Stimulated activated CD4-positive, alpha-beta T cell treated with anti-CD3 and anti-CD28 coated beads, Interleukin-1b, Interleukin-23, amount 100 ng/mL, for 4 hours (primary cell): ENCODE data around the gene SNX19.
A peak's percentile ranks its signal among the peaks of the same experiment; 100 is the strongest.

Experiments
- DNase-seq, 2 donors: peaks; one replicate each; pipeline ENCODE4 v3.0.0-alpha.2; 2020; ENCODE audit warnings: low read depth in 2 of 2

SNX19 gene

DNA sequence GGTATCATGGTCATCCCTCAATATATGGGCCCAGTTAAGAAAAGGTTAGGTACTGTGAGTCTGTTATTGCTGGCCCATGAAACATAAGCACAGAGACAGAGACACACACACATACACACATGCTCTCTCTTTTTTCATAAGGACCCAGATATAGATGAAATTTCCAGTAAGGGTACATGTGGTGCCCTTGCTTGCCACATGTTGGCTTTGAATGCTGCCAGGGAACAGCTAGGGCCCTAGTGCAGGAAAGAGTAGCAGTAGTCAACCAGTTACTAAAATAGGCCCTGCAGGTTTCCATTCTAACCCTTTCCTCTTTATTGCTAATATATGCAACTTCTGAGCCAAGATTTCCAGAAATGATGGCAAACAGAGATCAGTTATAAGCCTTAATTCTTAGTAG is 9.1 kb downstream of the SNX19 start:
- DNase-seq: no peak

DNA sequence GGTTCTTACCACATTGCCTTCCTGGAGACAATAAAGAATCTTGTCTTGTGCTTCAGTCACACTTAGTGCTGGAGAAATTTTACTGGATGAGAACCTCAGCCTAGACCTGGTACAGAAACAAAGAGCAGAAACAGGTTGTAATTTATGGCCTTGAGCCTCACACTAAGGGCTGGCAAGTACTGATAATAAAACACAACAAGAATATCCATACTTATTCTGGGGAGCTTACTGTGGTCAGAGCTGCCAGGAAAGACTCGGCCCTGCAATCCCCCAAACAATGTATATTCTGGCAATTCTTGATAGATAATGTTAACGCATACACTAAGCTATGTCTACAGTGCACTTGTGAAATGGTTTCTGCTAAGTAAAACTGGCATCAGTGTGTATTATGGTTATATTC is 9.7 kb downstream of the SNX19 start:
- no peak for DNase-seq

DNA sequence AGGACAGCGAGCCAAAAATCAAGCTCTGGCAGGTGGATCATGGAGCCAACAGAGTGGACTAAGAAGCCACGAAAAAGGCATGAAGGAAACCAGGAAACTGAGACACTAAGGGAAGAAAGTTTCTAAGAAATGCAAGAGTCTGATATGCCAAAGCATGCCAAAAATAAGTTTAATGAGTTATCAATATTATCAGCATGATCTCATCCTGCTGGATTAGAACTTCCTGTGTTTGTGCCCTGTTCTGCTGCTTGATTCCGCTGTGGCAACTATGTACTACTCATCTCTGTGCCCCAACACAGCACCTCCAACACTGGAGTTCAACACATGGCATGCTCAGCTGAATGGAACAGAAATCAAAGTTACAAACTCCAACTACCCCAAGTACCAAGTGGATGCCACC is 10.8 kb downstream of the SNX19 start:
- no peak for DNase-seq

- no peak for DNase-seq
Observed at GRCh38 chr11:130904380-130904779, 11.9 kb downstream of the SNX19 start.

DNA sequence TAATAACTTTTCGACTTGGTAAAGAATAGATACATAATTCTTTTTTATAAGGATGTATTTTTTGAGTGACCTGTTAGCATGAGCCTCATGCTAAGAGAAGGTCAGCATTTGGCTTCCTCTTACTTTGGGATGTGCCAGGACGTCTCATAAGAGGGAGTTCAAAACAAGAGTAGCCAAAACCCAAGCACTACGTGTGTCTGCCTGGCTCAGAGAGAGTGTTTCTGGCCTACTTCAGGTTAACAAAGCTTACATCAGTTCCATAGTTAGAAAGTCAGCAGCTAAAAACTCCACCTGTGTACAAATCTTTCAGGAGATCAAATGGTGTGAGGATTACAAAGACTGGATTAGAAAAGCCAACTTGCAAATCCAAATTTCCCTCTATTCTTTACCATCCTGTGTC is 13.9 kb downstream of the SNX19 start:
- DNase-seq: no peak

DNA sequence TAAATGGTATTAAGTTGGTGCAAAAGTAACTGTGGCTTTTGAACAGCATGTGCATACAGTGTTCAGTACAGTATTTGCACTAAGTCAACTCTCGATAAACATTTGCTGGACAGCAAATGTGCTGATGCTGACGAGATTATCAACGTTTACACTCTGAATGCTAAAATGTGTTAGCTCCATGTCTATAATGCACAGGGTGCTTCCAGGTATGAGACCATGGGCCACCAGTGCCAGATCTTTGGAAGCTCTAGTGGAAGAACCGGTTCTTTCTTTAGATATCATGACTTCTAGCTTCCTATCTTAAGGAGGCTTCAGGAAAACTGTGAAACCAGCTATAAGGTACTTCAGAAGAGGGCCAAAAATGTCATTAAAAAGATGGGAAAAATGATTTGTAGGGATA is 17.2 kb downstream of the SNX19 start:
- DNase-seq: no peak

GRCh38 chr11:130897262-130898182 is 18.8 kb downstream of the SNX19 start:
- DNase-seq: no peak

- DNase-seq: peak; percentile 37 to 56
Observed at GRCh38 chr11:130894322-130895025, 21.8 kb downstream of the SNX19 start.

DNA sequence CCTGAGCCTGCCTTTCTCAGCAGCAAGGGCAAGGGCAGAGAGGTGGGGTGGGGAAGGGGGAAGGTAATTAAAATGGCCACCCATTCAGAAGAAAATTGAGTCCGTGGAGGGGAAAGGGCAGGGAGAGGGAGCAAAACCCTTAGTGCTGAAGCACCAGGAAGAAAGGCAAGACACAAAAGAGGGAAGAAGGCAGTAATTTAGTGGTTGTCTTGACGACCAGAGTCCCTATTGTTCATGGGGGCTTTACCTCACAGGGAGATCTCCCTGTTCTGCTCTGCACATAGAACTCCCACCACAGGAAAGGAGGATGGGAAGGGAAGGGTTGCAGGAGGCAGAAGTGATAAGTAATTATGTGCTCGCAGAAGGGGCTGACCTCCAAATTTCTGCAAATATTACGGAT is 23.4 kb downstream of the SNX19 start:
- DNase-seq: no peak

GRCh38 chr11:130891326-130891725 is 25.0 kb downstream of the SNX19 start:
- DNase-seq: no peak

- DNase-seq: no peak
Observed at GRCh38 chr11:130890039-130890745, 26.1 kb downstream of the SNX19 start.

DNA sequence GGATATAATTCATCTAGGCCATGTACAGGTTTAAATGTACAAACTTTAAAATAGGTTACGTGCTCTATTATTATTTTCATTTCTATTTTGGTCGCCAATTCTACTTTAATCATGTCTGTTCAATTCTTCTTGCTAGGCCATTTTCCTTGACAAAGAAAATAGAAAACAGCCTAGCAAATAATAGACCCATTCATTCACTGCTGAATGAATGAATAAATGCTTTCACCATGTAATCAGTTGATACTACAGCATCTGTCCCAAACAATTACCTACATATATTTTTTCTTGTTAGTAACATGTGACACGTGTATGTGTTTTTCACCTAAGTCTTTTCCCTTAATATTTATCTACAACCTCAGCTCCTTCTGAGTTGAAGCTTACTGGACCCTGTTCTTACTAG is 27.5 kb downstream of the SNX19 start:
- no peak for DNase-seq

- DNase-seq: no peak
Observed at GRCh38 chr11:130886704-130887103, 29.6 kb downstream of the SNX19 start.

- DNase-seq: no peak
Observed at GRCh38 chr11:130882138-130882551, 34.1 kb downstream of the SNX19 start.

GRCh38 chr11:130881475-130882137 is 34.7 kb downstream of the SNX19 start:
- no peak for DNase-seq

- DNase-seq: no peak
Observed at GRCh38 chr11:130879836-130880235, 36.4 kb downstream of the SNX19 start.

DNA sequence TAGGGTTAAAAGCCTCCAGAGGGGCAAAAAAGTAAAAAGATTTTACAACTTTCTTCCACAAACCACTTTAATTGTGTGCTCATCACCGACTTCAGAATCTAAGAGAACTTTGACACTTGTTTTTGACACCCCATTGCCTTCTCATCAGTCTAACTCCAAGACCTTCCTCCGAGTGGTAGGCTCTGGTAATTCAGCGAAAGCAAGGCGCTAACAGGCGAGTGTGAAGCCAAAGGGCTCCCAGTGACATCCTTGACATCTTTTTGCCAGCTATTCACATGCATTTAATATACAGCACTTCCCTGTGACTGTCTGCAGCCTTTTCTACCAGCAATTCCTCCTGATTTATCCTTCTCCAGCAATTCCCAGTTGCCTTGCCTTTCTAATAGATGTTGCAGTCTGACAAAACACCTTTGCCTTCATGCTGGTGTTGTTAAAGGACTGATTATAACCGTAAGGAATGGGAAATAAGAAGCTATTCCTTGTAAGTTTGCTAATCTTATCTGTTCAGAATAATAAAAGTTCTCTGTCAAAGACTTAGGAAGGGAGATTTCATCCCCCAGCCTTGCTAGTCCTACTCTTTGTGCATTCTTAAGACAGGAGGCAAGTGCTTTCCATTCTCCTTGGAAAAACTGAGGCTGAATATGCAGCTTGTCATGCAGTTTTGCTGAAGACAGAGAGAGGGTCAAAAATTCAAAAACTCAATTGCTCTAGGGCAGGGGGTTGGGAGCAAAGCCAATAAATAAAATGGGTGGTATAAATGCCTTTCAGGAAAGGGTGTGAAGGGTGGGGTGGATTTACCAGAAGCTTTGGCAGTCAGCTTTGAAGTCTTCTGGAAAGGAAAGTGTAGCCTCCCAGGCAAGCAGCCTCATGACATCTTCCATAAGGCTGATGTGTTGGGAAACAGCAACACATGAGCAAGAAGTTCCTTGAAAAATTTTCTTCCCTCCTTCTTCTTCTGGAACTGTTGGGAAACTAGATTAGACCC is 39.1 kb downstream of the SNX19 start:
- DNase-seq: no peak

DNA sequence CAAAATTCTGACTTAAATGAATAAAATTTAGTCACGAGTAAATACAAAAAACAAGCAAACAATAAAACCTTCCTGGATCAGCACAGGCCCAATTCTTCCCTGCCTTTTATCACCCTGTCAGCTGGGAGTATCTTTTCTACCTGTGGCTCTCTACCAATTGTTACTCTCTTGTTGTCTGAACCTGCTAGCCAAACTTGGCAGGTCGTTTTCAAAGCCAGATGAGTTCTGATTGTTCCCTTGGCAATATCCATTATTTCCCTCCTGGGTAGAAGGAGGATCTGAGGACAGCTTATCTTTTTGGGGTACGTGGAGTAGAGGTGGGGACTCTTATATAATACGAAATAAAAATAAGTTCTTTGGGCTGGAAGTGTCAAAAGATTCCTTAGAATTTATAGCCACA is 40.2 kb downstream of the SNX19 start:
- no peak for DNase-seq

DNA sequence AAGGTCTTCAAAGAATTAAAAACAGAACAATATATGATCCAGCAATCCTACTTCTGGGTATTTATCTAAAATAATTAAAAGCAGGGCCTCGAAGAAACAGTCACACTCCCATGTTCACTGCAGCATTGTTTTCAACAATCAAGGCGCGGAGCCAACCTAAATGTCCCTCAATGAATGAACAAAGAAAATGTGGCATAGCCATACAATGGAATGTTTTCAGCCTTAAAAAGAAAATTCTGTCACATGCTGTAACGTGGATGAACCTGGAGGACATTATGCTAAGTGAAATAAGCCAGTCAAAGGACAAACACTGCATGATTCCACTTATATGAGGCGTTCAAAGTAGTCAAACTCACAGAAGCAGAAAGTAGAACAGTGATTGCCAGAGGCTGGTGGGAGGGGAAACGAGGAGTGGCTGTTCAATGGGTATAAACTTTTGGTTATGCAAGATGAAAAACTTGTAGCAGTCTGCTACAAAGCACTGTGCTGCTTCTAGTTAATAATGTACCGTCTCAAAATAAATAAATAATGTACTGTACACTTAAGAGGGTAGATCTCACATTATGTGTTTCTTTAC is 41.2 kb downstream of the SNX19 start:
- no peak for DNase-seq

DNA sequence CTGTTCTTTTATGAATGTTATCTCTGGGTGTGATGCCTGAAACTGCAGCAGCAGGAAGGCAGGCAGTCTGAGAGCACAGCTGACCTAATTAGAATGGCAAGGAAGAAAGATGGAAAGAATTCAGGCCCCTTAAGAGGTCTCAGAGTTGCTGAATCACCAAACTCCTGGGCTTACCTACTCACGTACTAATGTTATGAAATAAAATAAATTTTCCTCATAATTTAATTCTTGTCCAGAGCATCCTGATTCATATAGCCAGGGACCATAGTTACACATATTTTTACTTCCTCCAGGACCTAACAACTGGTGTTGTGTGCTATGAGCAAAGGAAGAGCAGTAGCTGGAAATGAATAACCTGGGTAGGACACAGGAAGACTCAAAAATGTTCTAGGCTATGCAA is 41.9 kb downstream of the SNX19 start:
- no peak for DNase-seq
